HepG2 (cell line): ENCODE data around the gene SH3BP5. TPM values are rescaled to one million over a fixed set of nuclear protein-coding genes. Genes with fewer than 3 reads are reported as not detected.

ENCODE experiments used
- AKNA ChIP-seq: sonication (generic); formaldehyde crosslinking; IDR thresholded peaks from 2 replicates; pipeline ENCODE4 v1.4.0; 2020; ENCODE audit warnings: missing genetic modification reagents, borderline replicate concordance
- HDAC6 ChIP-seq: fragments of 200-600 bp; sonication (generic); IDR thresholded peaks from 2 replicates; pipeline ENCODE4 v1.7.0; 2017; ENCODE audit warnings: mild to moderate bottlenecking, antibody characterized with exemption, low read length, low read depth
- PITX1 ChIP-seq: sonication (generic); formaldehyde crosslinking; IDR thresholded peaks from 2 replicates; pipeline ENCODE4 v1.5.1; 2020; ENCODE audit warnings: mild to moderate bottlenecking, missing genetic modification reagents
- RNF219 ChIP-seq: sonication (generic); formaldehyde crosslinking; IDR thresholded peaks from 2 replicates; pipeline ENCODE4 v1.5.0; 2020; ENCODE audit warnings: mild to moderate bottlenecking, missing genetic modification reagents
- SALL2 ChIP-seq: sonication (generic); formaldehyde crosslinking; IDR thresholded peaks from 2 replicates; pipeline ENCODE4 v1.8.1; 2023; ENCODE audit warnings: mild to moderate bottlenecking, missing genetic modification reagents, inconsistent platforms
- SUZ12 ChIP-seq: fragments of 150-350 bp; IDR thresholded peaks from 2 replicates; pipeline ENCODE4 v1.6.1; 2014; ENCODE audit warnings: low read depth, low read length
- TRIM22 ChIP-seq: fragments of 450-650 bp; IDR thresholded peaks from 2 replicates; pipeline ENCODE4 v1.6.1; 2017
- ZBTB7B ChIP-seq: sonication (generic); formaldehyde crosslinking; IDR thresholded peaks from 2 replicates; pipeline ENCODE4 v1.4.0; 2020; ENCODE audit warnings: missing genetic modification reagents
- ZMYM2 ChIP-seq: sonication (generic); formaldehyde crosslinking; IDR thresholded peaks from 2 replicates; pipeline ENCODE4 v1.8.0; 2022; ENCODE audit warnings: mild to moderate bottlenecking, missing genetic modification reagents
- ZNF234 ChIP-seq: sonication (generic); formaldehyde crosslinking; conservative IDR thresholded peaks from 2 replicates; pipeline ENCODE4 v1.5.1; 2020; ENCODE audit warnings: mild to moderate bottlenecking, missing genetic modification reagents
- ZNF329 ChIP-seq: sonication (generic); formaldehyde crosslinking; IDR thresholded peaks from 2 replicates; pipeline ENCODE4 v1.9.0; 2021; ENCODE audit warnings: low read depth, mild to moderate bottlenecking, missing genetic modification reagents
- ZNF512B ChIP-seq: sonication (generic); formaldehyde crosslinking; IDR thresholded peaks from 2 replicates; pipeline ENCODE4 v1.5.1; 2020; ENCODE audit warnings: missing genetic modification reagents, mild to moderate bottlenecking, borderline replicate concordance
- ZNF562 ChIP-seq: sonication (generic); formaldehyde crosslinking; IDR thresholded peaks from 2 replicates; pipeline ENCODE4 v1.8.0; 2022; ENCODE audit warnings: missing genetic modification reagents, borderline replicate concordance
- ZNF597 ChIP-seq: sonication (generic); formaldehyde crosslinking; IDR thresholded peaks from 2 replicates; pipeline ENCODE4 v1.5.0; 2020; ENCODE audit warnings: missing genetic modification reagents
- ZNF607 ChIP-seq: sonication (generic); formaldehyde crosslinking; IDR thresholded peaks from 2 replicates; pipeline ENCODE4 v1.5.1; 2020; ENCODE audit warnings: missing genetic modification reagents, mild to moderate bottlenecking, borderline replicate concordance
- ZNF776 ChIP-seq: sonication (generic); formaldehyde crosslinking; IDR thresholded peaks from 2 replicates; pipeline ENCODE4 v1.4.0; 2020; ENCODE audit warnings: mild to moderate bottlenecking, missing genetic modification reagents
- polyA plus RNA-seq, 8 experiments: library from polyadenylated mRNA; depleted of rRNA in 3 of 8; stranded (reverse) in 7 of 8; unstranded in 1 of 8; fragments of >200 nt; fragmentation: Illumina TruSeq in 4 of 8; extraction: Trizol in 4 of 8; gene quantifications; 2 replicates each; pipeline versions ENCODE4 v1.2.1 to v1.2.3, GENCODE V29; 2011 to 2016; ENCODE audit warnings: low read depth in 4 of 8, missing spikeins in 1 of 8, mixed read lengths in 1 of 8; ENCODE audit not compliant: insufficient read depth in 1 of 8
- total RNA-seq, 5 experiments: library from RNA; depleted of rRNA; stranded (reverse); fragments of >200 nt; fragmentation: Illumina TruSeq; extraction: Trizol; gene quantifications; 2 replicates each; pipeline ENCODE4 v1.2.3, GENCODE V29; 2016; ENCODE audit warnings: low read depth in 1 of 5

SH3BP5 gene
- total and polyA plus RNA-seq, 2 of the 13 experiments (the other 11 are each of a cell fraction or from before 2014, with no cell fraction given) = 0.09 to 0.16 TPM

- TF ChIP-seq ZNF607 (peak; percentile 71), ZNF562 (CRISPR knock-in tag) (no peak), ZMYM2 (CRISPR knock-in tag) (no peak), ZNF329 (CRISPR knock-in tag) (peak; percentile 71), AKNA (0 out of 2 replicates have a peak, but pooled peaks have one; percentile 59), PITX1 (CRISPR knock-in tag) (no peak; the same call in 1 of the 2 replicates), ZNF512B (CRISPR knock-in tag) (no peak), ZBTB7B (peak; percentile 85; the same call in 1 of the 2 replicates), ZNF234 (CRISPR knock-in tag) (0 out of 2 replicates have a peak, but pooled peaks have one; percentile 68), ZNF776 (peak; percentile 92), TRIM22 (no peak), SUZ12 (no peak), SALL2 (CRISPR knock-in tag) (peak; percentile 92), ZNF597 (CRISPR knock-in tag) (no peak; the same call in 1 of the 2 replicates), RNF219 (CRISPR knock-in tag) (no peak), HDAC6 (no peak)
These were observed 126.3 kb downstream of the SH3BP5 start, which contains the start of gene CAPN7 (continued) for GRCh38 chr3:15205934-15206661.
